Endothelial cell of umbilical vein (primary cell): ENCODE results near the gene FBXO7. TPM values are rescaled to one million over a fixed set of nuclear protein-coding genes. Genes with fewer than 3 reads are reported as not detected.

Experiments
- BruUV-seq: library from RNA; stranded (reverse); fragments of 400-500 nt; replicated peaks from 2 replicates; lab custom pipeline; 2021; lab: Mats Ljungman, UMichigan
- CTCF ChIA-PET: fragments of 300-600, 350-600 bp; sonication (Branson Sonifier 250); formaldehyde crosslinking; loops from one replicate; lab custom pipeline; 2021; ENCODE audit warnings: antibody characterized with exemption, inconsistent platforms; lab: Charles Lee
- POLR2A ChIA-PET: fragments of 300-600, 350-600 bp; sonication (Branson Sonifier 250); formaldehyde crosslinking; loops from one replicate; lab custom pipeline; 2021; ENCODE audit warnings: antibody characterized with exemption, inconsistent platforms; lab: Charles Lee
- DNase-seq: peaks from one replicate; pipeline ENCODE4 v3.0.0-alpha.2; 2011; ENCODE audit warnings: low read depth, low spot score
- FAIRE-seq: peaks from 2 replicates; lab custom pipeline; 2011; peaks lifted over from hg19 to GRCh38; lab: Jason Lieb, UNC
- H2AFZ ChIP-seq: 2 replicates; pipeline ENCODE4 v1.6.0; 2012; ENCODE audit warnings: low read depth, low read length, control low read depth, inconsistent platforms
- H3K27ac ChIP-seq: 2 replicates; pipeline ENCODE4 v1.5.1; 2011; ENCODE audit warnings: low read depth, mild to moderate bottlenecking, control low read depth, low read length, moderate library complexity; ENCODE audit not compliant: insufficient read depth
- H3K27me3 ChIP-seq, 2 experiments: 2 replicates each; pipeline versions ENCODE4 v1.6.0 to v1.6.1; 2011; ENCODE audit warnings: low read length in 2 of 2, mixed read lengths in 1 of 2; ENCODE audit not compliant: control insufficient read depth in 2 of 2, insufficient read depth in 2 of 2
- H3K36me3 ChIP-seq, 2 experiments: 2 replicates in 1 of 2; 3 replicates in 1 of 2; pipeline ENCODE4 v1.5.1; 2011; ENCODE audit warnings: low read length in 2 of 2, mild to moderate bottlenecking in 1 of 2, moderate library complexity in 1 of 2; ENCODE audit not compliant: control insufficient read depth in 2 of 2, insufficient read depth in 2 of 2; ENCODE audit errors: extremely low read depth in 1 of 2
- H3K4me1 ChIP-seq: 3 replicates; pipeline ENCODE4 v1.5.1; 2011; ENCODE audit warnings: mild to moderate bottlenecking, low read length; ENCODE audit not compliant: control insufficient read depth, insufficient read depth; ENCODE audit errors: extremely low read depth
- H3K4me2 ChIP-seq: 2 replicates; pipeline ENCODE4 v1.6.1; 2011; ENCODE audit warnings: low read length, control low read depth, mixed read lengths; ENCODE audit not compliant: insufficient read depth
- H3K4me3 ChIP-seq, 3 experiments: fragments of 200-600 bp in 1 of 3; sonication (generic), shearing (Covaris generic) in 1 of 3; replicated peaks in 1 of 3; 2 replicates each; pipeline ENCODE4 v1.5.1; 2011 to 2016; ENCODE audit warnings: control low read depth in 3 of 3, low read length in 3 of 3, mild to moderate bottlenecking in 2 of 3, inconsistent platforms in 1 of 3, low read depth in 1 of 3, moderate library complexity in 1 of 3; ENCODE audit not compliant: insufficient read depth in 1 of 3
- H3K79me2 ChIP-seq: 2 replicates; pipeline ENCODE4 v1.6.0; 2012; ENCODE audit warnings: low read length, inconsistent platforms; ENCODE audit not compliant: control insufficient read depth, insufficient read depth
- H3K9ac ChIP-seq: replicated peaks from 2 replicates; pipeline ENCODE3; 2011; ENCODE audit warnings: low read length, control low read depth; ENCODE audit not compliant: insufficient read depth; ENCODE audit errors: extremely low read depth
- H3K9me1 ChIP-seq: replicated peaks from 3 replicates; pipeline ENCODE4 v1.6.0; 2011; ENCODE audit warnings: mild to moderate bottlenecking, low read length; ENCODE audit not compliant: control insufficient read depth, insufficient read depth; ENCODE audit errors: extremely low read depth
- H3K9me3 ChIP-seq: replicated peaks from 2 replicates; pipeline ENCODE4 v1.5.1; 2012; ENCODE audit warnings: low read length, inconsistent platforms; ENCODE audit not compliant: control insufficient read depth, insufficient read depth
- H4K20me1 ChIP-seq: replicated peaks from 2 replicates; pipeline ENCODE3; 2011; ENCODE audit warnings: mild to moderate bottlenecking, low read length; ENCODE audit not compliant: control insufficient read depth, insufficient read depth; ENCODE audit errors: extremely low read depth
- EZH2 ChIP-seq: IDR thresholded peaks from 2 replicates; pipeline ENCODE4 v1.6.1; 2012; ENCODE audit warnings: borderline replicate concordance, low read depth, mild to moderate bottlenecking, moderate library complexity, low read length, inconsistent platforms; ENCODE audit not compliant: severe bottlenecking
- FOS ChIP-seq: IDR thresholded peaks from 2 replicates; pipeline ENCODE4 v1.6.1; 2011; ENCODE audit warnings: mild to moderate bottlenecking, low read length, moderate library complexity, borderline replicate concordance; ENCODE audit not compliant: insufficient read depth
- GATA2 ChIP-seq: IDR thresholded peaks from 2 replicates; pipeline ENCODE4 v1.7.0; 2011; ENCODE audit warnings: low read depth, mild to moderate bottlenecking, moderate library complexity, mixed read lengths, low read length; ENCODE audit not compliant: insufficient read length, insufficient read depth
- JUN ChIP-seq: IDR thresholded peaks from 2 replicates; pipeline ENCODE4 v1.6.1; 2011; ENCODE audit warnings: borderline replicate concordance, low read depth; ENCODE audit not compliant: insufficient read length, insufficient read depth
- MAX ChIP-seq: IDR thresholded peaks from 2 replicates; pipeline ENCODE4 v1.6.1; 2011; ENCODE audit not compliant: insufficient read depth, insufficient read length
- MYC ChIP-seq: IDR thresholded peaks from one replicate; pipeline ENCODE4 v1.6.1; 2011; ENCODE audit warnings: mild to moderate bottlenecking, low read depth, low read length
- POLR2A ChIP-seq: IDR thresholded peaks from 2 replicates; pipeline ENCODE4 v1.6.1; 2012; ENCODE audit warnings: low read depth, mild to moderate bottlenecking, control low read depth, low read length
- POLR2AphosphoS5 ChIP-seq: IDR thresholded peaks from 2 replicates; pipeline ENCODE4 v1.6.1; 2012; ENCODE audit warnings: low read depth, mild to moderate bottlenecking, control low read depth, low read length, moderate library complexity; ENCODE audit not compliant: insufficient read depth
- dilution Hi-C: fragments of 300-500 bp; cut with MboI; formaldehyde crosslinking; loops from one replicate; pipeline ENCODE4 v1.15.0; 2019; ENCODE audit warnings: low sequenced_read_pairs; ENCODE audit not compliant: extremely low pct_ligation_motif_present
- intact Hi-C: fragments of 100-400 bp; cut with micrococcal nuclease; formaldehyde crosslinking; loops from one replicate; pipeline ENCODE4 v1.10.0; 2022
- polyA plus RNA-seq, 4 experiments: library from polyadenylated mRNA; depleted of rRNA in 3 of 4; stranded (reverse) in 3 of 4; unstranded in 1 of 4; fragments of >200 nt; gene quantifications; 2 replicates each; pipeline versions ENCODE4 v1.2.1 to v1.2.3, GENCODE V29; 2011 to 2012; ENCODE audit warnings: missing spikeins in 1 of 4
- total RNA-seq: library from RNA; stranded (reverse); gene quantifications from 2 replicates; pipeline ENCODE4 v1.2.3, GENCODE V29; 2021
- TF ChIP-seq, protein P1 (sequence below), 2 donors: IDR thresholded peaks; 1 replicate in 1 of 2; 2 replicates in 1 of 2; pipeline ENCODE4 v1.5.1; 2011; ENCODE audit warnings: low read length in 2 of 2, mild to moderate bottlenecking in 2 of 2, moderate library complexity in 2 of 2, control low read depth in 1 of 2, inconsistent platforms in 1 of 2, low read depth in 1 of 2; ENCODE audit not compliant: insufficient read depth in 1 of 2; ENCODE audit errors: extremely low read depth in 1 of 2

Gene FBXO7
- total and polyA plus RNA-seq, 2 donors (not counting 3 experiments of a cell fraction or from before 2014, with no cell fraction given): 81.1 to 112 TPM

GRCh38 chr22:32501836-32502752, 27.5 kb downstream of the FBXO7 start:
- H3K9me3 ChIP-seq: no peaks in the 10 kb centered on the region
- TF ChIP-seq EZH2 (no peak), POLR2A (no peak), GATA2 (no peak), JUN (no peak), POLR2AphosphoS5 (no peak), MAX (no peak), FOS (no peak), MYC (no peak)
- TF ChIP-seq, protein P1, sequence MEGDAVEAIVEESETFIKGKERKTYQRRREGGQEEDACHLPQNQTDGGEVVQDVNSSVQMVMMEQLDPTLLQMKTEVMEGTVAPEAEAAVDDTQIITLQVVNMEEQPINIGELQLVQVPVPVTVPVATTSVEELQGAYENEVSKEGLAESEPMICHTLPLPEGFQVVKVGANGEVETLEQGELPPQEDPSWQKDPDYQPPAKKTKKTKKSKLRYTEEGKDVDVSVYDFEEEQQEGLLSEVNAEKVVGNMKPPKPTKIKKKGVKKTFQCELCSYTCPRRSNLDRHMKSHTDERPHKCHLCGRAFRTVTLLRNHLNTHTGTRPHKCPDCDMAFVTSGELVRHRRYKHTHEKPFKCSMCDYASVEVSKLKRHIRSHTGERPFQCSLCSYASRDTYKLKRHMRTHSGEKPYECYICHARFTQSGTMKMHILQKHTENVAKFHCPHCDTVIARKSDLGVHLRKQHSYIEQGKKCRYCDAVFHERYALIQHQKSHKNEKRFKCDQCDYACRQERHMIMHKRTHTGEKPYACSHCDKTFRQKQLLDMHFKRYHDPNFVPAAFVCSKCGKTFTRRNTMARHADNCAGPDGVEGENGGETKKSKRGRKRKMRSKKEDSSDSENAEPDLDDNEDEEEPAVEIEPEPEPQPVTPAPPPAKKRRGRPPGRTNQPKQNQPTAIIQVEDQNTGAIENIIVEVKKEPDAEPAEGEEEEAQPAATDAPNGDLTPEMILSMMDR (IDR thresholded peaks at IDR 0.05; ENCODE audit: extremely low read depth in 1 of 2, insufficient read depth in 1 of 2, low read depth in 1 of 2, low read length in 2 of 2): no peak
- no peaks in the 10 kb centered on the region for H3K79me2 ChIP-seq
- peak; percentile 64 for FAIRE-seq
- H2AFZ ChIP-seq: no peak overlapping the region
- H3K9ac ChIP-seq: no peak overlapping the region
- intact Hi-C loops (no loop called here), dilution Hi-C loops (no loop called here)
- peaks cover 5 to 7% of the 10 kb centered on the region in 2 experiments for H3K36me3 ChIP-seq
- no peaks in the 10 kb centered on the region for H3K9me1 ChIP-seq
- no peaks in the 10 kb centered on the region for H3K4me1 ChIP-seq
- no TSS peak for BruUV-seq
- no peaks in the 10 kb centered on the region for H3K27me3 ChIP-seq
- H3K4me3 ChIP-seq: no peak overlapping the region
- CTCF ChIA-PET: interaction anchor here (0.9 kb wide), 1 partner anchor 17 kb away, joined by 4 read pairs; no protein-coding TSS in a partner anchor
- no peak overlapping the region for H3K27ac ChIP-seq
- H4K20me1 ChIP-seq: no peaks in the 10 kb centered on the region
- POLR2A ChIA-PET: no interaction called here
- no peak for DNase-seq
- no peak overlapping the region for H3K4me2 ChIP-seq
